Dermis microvascular lymphatic vessel endothelial cell (primary cell): Measurements from ENCODE around the gene DUSP12. TPM values are rescaled to one million over a fixed set of nuclear protein-coding genes. Genes with fewer than 3 reads are reported as not detected.
"Not testable (repeated sequence)": the region's sequence is repeated elsewhere in the genome, so short reads cannot be mapped to it uniquely, and the experiment has no call there.

Experiments
- DNase-seq, 2 donors: peaks; one replicate each; pipeline versions ENCODE4 v3.0.0 to v3.0.0-alpha.2; 2010; ENCODE audit warnings: low read depth in 2 of 2
- total RNA-seq: library from RNA; depleted of rRNA; stranded (reverse); fragments of >200 nt; gene quantifications from 2 replicates; pipeline ENCODE4 v1.2.1, GENCODE V29; 2014

DUSP12 gene
- total RNA-seq, 1 donor from 2014 or later, result 28.5 TPM

- not testable (repeated sequence) for DNase-seq
These were observed 20.1 kb downstream of the DUSP12 start for GRCh38 chr1:161769673-161770045.

DNA sequence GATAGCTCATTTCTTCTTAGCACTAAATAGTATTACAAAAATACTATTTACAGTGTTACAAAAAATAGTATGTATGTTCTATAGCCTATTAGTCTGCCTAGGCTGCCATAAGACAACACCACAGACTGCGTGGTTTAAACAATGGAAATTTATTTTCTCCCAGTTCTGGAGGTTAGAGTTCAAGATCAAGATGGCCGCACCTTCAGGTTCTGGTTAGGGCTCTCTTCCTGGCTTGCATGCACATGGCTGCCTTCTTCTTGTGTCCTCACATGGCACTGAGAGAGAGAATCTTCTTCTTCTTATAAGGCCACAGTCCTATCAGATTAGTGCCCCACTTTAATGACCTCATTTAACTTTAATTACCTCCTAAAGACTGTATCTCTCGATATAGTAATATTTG, 20.7 kb downstream of the DUSP12 start:
- DNase-seq, result no peak

DNA sequence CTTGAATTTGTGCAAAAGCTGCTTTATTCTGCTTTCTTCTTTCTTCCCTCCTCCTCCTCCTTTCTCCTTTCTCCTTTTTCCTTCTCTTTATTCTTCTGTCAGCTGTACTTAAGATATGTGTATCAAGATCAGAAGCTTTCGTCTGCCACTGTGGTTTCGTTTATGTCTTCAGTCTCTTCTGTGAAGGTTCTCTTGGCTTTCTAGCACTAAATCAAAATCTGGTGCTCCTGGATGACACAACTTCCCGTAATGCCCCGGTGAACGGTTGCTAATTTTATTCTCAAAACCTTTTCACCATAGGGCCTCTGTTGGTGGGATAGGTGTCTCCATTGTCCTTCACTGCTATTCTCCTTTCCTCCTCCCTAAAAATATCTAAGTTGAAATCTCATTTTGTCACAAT, 21.6 kb downstream of the DUSP12 start:
- no peak for DNase-seq

DNA sequence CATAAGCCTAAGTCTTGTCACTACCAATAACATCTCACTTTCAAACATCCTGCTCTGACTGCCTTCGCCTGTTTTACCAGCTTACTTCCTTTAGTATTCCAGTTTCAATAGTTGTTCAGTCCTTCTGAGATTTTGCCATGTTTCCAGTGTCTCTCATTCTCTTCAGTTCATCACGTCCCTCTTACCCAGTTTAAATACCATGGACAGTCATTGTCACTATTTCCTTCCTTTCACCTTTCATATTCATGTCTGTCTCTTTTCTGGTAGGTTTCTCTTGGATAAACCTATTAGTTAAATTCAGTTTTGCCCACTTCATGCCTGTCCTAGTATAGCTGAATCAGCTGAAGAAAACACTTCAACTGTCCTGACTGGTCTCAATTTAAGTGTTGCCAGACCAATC, 22.4 kb downstream of the DUSP12 start:
- peak in 1 of 2 donors; percentile 16 for DNase-seq

DNA sequence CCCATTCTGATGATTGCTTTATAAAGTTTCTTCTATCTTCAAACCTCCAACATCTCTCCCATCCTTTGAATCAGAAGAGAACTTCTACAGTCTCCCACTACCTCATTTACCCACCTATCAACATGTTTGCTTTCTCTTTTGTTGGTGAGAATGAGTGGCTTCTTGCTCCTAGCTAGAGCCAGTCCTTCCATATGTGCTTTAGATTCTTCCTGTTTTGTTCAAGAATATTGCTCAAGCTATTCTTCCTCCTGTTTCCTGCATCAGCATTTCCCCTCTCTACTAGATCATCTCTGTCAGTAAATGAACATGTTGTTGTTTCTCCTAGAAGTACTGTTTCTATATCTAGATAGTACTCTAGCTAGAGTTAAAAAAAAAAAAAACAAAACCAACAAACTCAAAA, 22.8 kb downstream of the DUSP12 start:
- DNase-seq, result peak in 1 of 2 donors; percentile 73

GRCh38 chr1:161773791-161774190, 24.2 kb downstream of the DUSP12 start:
- DNase-seq, result no peak

DNA sequence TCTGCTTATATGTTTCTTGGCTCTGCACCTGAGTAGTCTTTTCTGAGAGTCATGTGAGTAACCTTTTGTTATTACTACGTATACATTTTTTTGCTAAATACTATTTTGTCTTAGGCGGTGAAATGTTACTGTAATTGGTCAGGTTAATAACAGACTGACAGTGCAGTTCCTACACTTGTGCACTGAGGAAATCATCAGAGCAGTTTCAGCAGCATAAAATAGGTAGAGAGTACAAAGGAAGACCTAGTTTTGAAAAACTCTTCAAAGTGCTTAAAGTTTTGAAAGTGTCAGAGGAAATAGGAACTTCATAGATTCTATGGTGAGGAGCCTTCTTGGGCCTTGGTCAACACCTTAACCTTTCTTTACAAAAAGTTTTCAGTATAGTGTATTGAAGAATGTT, 27.7 kb downstream of the DUSP12 start:
- no peak for DNase-seq

DNA sequence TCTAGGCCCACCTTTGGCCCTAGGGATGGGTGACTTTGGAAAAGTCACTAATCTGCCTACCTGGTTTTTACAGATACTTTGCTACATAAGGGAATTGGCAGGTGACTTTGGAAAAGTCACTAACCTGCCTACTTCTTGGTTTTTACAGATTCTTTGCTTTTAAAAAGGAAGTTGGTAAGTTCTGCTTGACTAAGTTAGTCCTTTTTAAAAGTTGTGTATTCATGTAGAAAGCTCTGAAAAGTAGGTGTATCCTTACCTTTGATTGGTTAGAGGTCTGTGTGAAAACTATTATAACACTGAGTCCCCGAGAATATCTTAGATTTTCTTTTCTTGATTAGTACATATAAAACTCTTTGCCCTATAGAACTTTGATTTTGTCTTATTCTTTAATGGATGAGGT, 28.9 kb downstream of the DUSP12 start:
- no peak for DNase-seq

- no peak for DNase-seq
These were observed 29.8 kb downstream of the DUSP12 start for GRCh38 chr1:161779393-161779792.

DNA sequence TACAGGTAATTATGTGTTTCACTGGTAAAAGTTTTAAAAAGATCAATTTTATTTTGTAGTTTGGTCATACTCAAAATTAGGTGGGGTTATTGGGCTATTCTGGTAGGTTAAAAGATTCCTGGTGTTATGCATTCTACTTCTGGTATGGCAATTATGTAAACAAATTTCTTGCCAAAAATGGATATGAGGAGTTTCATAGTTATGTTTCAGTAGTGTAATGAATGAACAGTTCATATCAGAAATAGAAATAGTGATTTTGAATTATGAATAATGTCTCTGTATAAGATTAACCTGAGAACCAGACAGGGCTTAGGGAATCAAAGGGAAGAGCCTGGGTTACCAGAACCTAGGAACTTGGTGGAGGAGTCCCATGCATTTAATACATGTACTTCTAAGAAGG, 32.4 kb downstream of the DUSP12 start:
- no peak for DNase-seq

- DNase-seq, result no peak
These were observed 33.3 kb downstream of the DUSP12 start for GRCh38 chr1:161782886-161783285.

GRCh38 chr1:161784968-161785367, 35.4 kb downstream of the DUSP12 start:
- DNase-seq, result no peak

- no peak for DNase-seq
These were observed 37.8 kb downstream of the DUSP12 start for GRCh38 chr1:161787355-161787754.

- no peak for DNase-seq
These were observed 41.2 kb downstream of the DUSP12 start for GRCh38 chr1:161790587-161791317.

DNA sequence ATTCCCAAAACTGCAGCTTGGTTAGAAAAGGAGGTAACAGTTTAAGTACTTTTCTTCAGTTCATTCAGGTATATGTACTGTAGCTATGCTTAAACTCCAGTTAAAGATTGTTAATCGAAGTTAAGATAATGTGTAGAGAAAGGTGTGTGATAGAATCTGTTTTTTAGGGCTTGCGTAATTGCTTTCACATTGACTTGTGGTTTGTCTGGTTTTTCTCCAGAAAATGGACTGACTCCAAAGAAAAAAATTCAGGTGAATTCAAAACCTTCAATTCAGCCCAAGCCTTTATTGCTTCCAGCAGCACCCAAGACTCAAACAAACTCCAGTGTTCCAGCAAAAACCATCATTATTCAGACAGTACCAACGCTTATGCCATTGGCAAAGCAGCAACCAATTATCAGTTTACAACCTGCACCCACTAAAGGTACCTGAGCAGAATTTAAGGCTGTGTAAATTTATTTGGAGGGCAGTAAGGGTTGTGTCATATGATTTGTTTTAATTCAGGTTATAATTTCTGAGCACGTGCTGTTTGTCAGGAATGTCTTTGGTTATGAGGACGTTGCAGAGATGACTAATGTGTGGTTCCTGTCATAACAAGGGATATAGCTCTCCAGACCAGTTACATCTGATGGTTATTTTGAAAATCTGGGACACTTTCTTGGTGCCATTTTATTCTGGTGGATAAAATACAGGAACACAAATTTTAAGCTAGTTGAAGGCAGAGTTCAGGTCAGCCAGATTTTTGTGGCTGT, 42.5 kb downstream of the DUSP12 start:
- DNase-seq, result peak in 1 of 2 donors; percentile 59

DNA sequence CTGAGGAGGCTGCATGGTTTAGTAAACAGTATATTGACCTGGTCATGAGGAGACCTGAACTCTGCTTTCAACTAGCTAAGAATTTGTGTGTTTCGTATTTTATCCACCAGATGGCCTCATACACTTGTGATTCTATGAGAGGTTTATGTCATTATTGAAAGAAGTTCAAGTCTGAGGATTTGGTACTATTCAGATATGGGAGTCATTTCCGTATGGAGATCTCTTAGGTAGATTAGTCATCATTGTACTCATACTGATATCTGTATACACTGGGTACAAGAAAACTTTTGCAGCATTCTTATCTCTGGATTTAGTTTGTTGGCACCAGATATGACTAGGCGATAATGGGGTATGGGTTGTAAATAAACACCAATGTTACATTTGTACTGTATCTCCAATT, 43.2 kb downstream of the DUSP12 start:
- DNase-seq, result peak; percentile 60 to 81

- no peak for DNase-seq
These were observed 50.2 kb downstream of the DUSP12 start for GRCh38 chr1:161799792-161800191.

DNA sequence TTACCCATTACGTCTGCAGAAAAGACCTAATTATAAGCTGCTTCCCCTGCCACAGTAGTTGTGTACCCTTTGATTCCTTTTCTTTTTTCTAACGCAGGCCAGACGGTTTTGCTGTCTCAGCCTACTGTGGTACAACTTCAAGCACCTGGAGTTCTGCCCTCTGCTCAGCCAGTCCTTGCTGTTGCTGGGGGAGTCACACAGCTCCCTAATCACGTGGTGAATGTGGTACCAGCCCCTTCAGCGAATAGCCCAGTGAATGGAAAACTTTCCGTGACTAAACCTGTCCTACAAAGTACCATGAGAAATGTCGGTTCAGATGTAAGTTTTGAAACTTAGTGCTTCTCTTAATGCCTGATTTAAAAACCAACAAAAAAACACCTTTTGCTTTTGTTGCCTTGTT, 52.4 kb downstream of the DUSP12 start:
- DNase-seq, result no peak

GRCh38 chr1:161803181-161803580, 53.6 kb downstream of the DUSP12 start:
- DNase-seq, result no peak

GRCh38 chr1:161805399-161806197, 56.0 kb downstream of the DUSP12 start:
- no peak for DNase-seq
